COLO668 (cell line): Measurements from ENCODE around the gene C15orf40.
"Not testable (repeated sequence)": the region's sequence is repeated elsewhere in the genome, so short reads cannot be mapped to it uniquely, and the experiment has no call there.

Experiments
- DNase-seq: peaks from one replicate; lab custom pipeline; 2025; ENCODE audit not compliant: unreplicated experiment; lab: John Stamatoyannopoulos, UW

The C15orf40 gene

GRCh38 chr15:83011271-83012075, at the start of gene C15orf40:
C15orf40 (minus strand) TSS chr15:83011639; CDS start chr15:83011607, 32 bp downstream.
- peak; percentile 95 for DNase-seq

- no peak for DNase-seq
Observed at GRCh38 chr15:83057696-83058376, 46.4 kb upstream of the C15orf40 start.

DNA sequence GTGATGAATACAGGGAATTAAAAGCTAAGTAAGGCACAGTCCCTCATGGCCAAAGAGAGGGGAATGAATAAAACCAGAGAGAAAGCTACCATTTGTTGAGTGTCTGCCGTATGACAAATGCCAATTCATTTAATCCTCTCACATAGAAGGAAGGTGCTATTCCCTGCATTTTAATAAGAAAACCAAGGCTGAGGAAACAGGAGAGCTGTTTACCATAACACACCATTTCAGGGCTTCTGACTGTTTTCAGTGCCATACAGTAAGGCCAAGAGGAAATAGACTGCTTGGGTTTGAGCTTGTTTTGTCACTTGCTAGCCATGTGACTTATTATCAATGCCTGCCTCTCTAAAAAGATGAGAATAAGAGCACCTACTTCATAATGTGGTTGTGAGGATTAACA, 45.6 kb upstream of the C15orf40 start:
- no peak for DNase-seq

DNA sequence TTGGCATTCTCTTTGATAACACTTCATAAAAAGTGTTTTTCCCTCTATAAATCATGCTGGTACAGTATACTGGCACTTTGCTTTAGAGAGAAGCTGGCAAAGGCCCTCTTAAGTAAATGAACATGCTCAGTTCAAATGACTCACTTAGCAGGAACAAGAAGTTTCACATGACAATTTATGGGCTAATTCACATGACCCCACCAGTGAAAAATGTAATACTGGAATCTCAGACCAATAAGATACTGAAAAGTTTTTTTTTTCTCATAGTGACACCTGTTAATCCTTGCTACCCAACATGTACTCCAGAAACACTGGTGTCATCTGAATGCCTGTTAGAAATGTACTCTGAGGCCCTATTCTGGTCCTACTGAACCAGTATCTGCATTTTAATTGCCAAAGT, 41.7 kb upstream of the C15orf40 start:
- no peak for DNase-seq

DNA sequence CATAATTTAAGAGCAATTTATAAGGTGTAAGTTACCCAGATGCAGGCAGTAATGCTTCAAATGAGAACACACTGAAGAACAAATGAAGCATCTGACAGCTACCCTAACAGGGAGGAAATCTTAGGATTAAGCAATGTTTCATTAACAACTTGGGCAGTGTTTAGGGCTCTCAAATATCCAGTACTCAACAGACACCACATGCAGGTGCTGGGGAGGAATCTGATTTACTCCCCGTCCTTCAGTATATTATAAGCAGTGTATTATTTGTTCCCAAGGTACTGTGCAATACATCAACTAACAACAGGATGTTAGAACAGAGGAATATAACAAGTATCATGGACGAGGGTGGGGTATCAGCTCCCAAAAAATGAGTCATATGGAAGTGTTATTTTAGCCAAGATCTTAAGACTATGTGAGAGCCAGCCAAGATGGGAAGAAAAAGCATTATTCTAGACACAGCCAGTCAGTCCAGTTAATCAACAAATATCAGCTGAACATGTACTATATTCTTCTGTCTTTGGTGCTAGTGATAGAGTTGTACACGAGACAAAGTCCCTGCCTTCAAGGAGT, 35.2 kb upstream of the C15orf40 start:
- no peak for DNase-seq

DNA sequence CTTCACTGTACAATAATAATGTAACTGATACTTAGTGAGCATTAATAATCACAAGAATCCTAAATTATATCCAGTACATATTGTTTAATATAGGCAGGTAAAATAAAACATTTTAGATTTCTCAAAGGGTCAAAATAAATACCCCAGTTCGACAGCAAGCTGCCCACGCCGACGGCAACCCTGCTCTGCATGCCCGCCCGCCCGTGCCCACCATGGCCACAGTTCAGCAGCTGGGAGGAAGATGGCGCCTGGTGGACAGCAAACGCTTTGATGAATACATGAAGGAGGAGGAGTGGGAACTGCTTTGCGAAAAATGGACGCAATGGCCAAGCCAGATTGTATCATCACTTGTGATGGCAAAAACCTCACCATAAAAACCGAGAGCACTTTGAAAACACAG, 32.7 kb upstream of the C15orf40 start:
- no peak for DNase-seq

- DNase-seq, result no peak
Observed at GRCh38 chr15:83039206-83039605, 27.8 kb upstream of the C15orf40 start.

DNA sequence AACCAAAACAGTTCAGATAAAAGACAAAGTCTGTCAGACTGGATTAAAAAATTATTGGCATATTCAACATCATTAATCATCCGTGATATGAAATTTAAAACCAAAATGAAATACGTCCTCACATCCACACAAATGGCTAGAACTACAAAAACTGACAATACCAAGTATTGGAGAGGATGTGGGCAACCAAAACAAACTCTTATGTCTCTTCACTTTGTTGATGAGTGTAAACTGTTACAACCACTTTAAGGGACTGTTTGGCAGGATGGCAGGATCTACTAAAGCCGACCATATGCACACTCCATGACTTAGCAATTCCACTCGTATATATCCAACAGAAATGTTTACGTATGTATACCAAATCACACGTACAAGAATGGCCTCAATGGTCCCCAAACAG, 24.8 kb upstream of the C15orf40 start:
- DNase-seq, result no peak

DNA sequence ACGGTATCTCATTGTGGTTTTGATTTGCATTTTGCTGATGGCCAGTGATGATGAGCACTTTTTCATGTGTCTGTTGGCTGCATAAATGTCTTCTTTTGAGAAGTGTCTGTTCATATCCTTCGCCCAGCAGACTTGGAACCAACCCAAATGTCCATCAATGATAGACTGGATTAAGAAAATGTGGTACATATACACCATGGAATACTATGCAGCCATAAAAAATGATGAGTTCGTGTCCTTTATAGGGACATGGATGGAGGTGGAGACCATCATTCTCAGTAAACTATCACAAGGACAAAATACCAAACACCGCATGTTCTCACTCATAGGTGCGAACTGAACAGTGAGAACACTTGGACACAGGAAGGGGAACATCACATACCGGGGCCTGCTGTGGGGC, 19.8 kb upstream of the C15orf40 start:
- not testable (repeated sequence) for DNase-seq

DNA sequence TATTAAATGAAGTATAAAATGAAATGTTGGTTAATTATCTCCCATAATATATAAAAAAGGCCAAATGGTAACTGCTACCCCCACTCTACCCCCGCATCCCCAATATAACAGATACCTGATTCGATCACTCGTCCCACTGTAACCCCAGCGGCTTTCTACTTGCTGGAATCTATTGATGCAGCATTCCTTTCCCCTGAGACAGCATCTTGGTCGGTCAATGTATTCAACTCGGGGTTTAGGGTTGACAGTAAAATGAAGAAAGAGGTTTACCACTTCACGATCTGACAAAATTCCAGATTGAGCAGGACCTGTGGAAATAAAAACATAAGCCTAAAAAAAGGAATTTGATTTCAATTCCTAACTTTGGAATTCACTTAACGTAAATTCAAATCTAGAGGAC, 18.6 kb upstream of the C15orf40 start:
- DNase-seq, result no peak

GRCh38 chr15:83018436-83018835, 7.0 kb upstream of the C15orf40 start:
- DNase-seq, result no peak

DNA sequence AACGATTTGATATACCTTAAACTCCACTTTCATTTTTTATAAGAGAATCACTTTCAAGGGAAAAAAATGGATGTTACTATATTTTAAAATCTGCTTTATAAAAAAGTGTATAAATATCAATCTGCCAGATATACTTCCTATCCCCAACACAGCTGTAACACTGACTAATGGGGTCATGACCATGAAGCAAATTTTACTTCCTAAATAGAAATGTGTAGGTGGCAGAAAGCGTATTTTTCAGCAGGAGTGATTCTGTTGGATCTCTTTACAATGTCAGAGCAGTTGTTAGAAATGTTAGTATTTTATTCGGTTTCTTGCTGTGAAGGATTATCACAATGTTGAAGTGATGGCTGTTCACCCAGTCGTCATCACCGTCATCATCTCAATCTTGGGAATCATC, 5.5 kb upstream of the C15orf40 start:
- no peak for DNase-seq

DNA sequence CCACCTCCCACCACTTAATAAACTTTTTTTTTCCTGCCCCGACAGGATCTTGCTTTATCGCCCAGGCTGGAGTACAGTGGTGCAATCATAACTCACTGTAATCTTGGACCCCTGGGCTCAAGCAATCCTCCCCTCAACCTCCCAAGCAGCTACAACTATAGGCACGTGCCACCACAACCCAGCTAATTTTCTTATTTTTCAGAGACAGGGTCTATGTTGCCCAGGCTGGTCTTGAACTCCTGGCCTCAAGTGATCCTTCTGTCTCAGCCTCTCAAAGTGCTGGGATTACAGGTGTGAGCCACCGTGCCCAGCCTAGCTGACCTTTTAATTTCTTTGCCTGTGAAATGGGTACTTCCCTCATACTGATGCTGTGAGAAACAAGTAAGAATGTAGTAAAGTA, 3.9 kb upstream of the C15orf40 start:
- no peak for DNase-seq

DNA sequence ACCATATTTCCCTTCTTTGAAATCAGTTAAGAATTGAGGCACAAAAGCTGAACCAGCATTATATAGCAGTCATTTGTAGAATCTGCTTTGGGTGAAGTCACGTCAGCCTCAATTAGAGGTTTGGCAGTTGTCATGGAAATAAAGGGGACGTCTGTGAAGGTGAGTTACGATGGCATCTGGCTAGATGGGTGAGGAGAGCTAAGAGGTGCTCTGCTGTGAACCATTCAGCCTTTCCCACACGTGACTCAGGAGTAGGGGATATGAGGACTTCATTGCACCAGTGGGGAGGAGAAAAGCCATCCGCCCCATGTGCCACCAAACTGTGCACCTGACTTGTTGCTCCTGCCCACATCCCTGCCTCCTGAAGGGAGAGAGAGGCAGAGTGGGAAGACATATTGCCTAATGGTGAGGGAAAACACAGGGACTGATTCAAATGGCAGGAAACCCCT, 2.8 kb upstream of the C15orf40 start:
- DNase-seq, result peak; percentile 5

DNA sequence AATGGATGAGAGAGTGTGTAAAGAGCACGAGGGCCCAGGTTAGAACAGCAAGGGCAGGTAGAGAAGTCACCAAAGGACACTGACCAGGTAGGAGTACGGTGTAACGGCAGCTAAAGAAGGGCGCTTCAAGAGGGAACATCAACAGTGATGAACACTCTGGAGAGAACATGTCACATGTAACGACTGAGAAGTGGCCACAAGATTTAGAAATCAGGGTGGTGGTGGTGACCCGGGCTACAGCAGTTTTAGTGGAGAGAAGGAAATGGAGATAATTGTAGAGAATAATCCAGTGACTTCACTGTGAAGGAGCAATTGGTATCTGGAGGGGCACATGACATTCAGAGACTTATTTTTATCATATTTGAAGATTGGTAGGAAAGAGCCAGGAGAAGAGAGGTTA, 1.2 kb upstream of the C15orf40 start:
- DNase-seq, result no peak

- peak; percentile 37 for DNase-seq
Observed at GRCh38 chr15:83012076-83012426, 612 bp upstream of the C15orf40 start.

DNA sequence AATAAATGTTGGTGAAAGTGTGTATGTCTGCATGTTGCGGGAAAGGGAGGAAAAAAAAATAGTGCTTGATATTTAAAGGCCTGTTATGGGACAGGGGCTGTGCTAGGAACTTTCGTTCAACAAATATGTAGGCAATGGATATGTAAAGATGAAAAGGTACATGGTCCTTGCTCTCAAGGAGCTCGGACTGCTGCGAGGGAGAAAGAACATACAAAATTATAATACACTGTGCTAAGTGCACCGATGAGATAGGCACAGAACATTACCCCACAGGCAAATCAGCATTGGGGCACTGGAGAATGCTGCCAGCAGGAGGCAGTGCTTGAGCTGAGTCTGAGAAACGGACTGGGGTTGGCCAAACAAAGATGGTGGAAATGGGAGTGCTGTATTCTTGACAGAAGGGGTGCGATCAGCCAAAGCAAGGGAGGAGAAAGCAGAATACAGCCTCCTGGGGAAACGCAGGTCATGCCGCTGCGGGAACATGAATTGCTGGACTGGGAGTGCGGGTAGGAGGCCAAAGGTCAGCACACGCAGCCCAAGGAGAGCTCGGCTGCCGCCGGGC, 649 bp downstream of the C15orf40 start:
- DNase-seq, result peak; percentile 67

- not testable (repeated sequence) for DNase-seq
Observed at GRCh38 chr15:83000672-83001031, 10.8 kb downstream of the C15orf40 start.

- no peak for DNase-seq
Observed at GRCh38 chr15:82999905-83000671, 11.4 kb downstream of the C15orf40 start.

DNA sequence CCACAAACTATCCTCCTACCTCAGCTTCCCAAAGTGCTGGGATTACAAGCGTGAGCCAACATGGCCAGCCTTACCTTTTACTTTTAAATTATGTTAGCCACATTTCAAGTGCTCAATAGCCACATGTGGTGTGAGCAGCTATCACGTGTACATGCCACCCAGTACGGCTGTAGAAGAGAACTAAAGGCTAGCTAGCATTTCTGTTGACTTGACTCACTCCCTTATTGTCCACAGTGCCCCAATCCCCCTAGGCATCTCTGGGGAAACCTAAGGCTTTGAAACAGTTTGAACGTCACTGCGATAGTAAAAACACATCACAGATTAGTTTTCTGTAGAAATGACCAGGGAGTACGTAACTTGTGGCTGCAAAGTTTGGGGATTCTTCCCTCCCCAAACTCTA, 12.0 kb downstream of the C15orf40 start:
- no peak for DNase-seq

DNA sequence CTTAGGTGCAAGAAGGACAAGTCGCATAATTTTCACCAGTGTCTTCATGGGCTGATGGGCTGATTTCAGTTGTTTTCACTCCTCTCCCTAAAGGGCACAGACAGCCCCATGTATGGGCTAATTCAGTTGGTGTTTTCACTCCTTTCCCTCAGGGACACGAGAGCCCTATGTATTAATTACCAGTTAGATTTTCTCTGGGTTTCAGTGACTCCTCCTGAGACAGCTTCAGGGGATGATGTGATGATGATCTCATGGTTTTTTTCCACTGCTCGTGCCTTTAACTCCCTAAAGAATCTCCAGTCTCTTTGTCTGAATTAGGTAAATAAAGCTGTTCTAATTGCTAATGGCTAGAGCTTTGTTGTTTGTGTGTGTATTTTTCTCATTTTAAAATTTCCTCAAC, 15.5 kb downstream of the C15orf40 start:
- DNase-seq, result no peak
